ENCODE measurements around the gene USP47.

DNA sequence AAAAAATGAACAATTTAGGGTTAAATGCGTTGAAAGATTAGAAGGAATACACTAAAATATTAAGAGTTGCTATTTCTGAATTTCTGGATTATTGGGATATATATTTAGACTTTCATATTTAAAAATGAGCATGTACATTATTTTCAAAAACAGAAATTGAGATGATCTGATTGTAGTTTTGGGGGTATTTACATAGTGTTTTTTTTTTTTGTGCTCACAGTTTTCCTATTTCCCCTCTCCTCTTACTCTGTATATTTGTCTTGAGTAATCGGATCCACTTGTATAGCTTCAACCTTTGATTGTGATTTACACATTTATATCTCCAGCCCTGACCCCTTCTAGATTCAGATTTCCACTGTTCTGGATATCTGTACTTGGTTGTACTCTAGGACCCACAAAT lies 5.3 kb downstream of the USP47 start:
- TF ChIP-seq, protein P1, sequence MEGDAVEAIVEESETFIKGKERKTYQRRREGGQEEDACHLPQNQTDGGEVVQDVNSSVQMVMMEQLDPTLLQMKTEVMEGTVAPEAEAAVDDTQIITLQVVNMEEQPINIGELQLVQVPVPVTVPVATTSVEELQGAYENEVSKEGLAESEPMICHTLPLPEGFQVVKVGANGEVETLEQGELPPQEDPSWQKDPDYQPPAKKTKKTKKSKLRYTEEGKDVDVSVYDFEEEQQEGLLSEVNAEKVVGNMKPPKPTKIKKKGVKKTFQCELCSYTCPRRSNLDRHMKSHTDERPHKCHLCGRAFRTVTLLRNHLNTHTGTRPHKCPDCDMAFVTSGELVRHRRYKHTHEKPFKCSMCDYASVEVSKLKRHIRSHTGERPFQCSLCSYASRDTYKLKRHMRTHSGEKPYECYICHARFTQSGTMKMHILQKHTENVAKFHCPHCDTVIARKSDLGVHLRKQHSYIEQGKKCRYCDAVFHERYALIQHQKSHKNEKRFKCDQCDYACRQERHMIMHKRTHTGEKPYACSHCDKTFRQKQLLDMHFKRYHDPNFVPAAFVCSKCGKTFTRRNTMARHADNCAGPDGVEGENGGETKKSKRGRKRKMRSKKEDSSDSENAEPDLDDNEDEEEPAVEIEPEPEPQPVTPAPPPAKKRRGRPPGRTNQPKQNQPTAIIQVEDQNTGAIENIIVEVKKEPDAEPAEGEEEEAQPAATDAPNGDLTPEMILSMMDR (conservative IDR thresholded peaks at IDR 0.05; ENCODE audit: low read depth, low read length), result no peak
- TF ChIP-seq EZH2 (IDR thresholded peaks at IDR 0.05; ENCODE audit: low read length, unreplicated experiment) (no peak), EZH2phosphoT487 (IDR thresholded peaks at IDR 0.05; ENCODE audit: borderline replicate concordance, low read length) (no peak)

Data from PC-3 (cell line).